ENCODE results near the gene FAM149A.

Gene FAM149A

DNA sequence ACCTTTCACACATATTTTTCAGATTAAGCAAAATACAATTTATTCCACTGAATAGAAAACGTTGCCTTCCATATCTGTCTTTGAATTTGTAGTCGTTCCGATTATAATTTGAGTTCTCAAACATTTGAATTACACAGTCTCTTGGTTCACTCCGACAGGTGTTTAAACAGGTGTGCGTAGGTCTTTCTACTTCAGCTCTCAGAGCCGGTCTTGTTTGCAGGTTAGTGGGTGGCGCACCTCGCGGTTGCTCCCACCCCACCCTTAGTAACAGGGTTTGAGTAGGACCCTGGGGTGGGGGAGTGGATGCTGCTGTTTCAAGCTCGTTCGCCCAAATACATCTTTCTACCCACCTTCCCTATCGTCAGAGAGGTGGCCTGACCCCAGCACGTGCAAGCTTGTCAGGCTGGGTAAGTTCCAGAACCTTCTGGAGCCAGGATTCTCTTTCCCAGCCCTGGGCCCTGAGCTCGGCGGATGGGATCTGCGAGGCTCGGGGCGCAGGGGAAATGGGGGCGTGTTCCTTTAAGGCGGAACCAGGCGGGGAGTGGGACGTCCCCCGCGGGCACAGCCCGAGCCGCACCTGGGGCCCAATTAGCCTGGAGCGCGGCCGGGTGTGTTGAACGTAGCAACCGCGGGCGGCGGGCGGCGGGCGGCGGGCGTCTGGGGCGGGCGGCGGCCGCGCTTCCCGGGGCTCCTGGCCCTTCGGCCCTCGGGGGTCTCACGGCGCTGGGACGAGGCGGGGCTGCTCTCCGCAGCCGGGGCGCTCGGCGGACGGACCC, at the start of gene FAM149A:
Gene FAM149A (plus strand): TSS at position 591 of the 776 bp plus-strand sequence.
- DNase-seq (ENCODE audit: low spot score): no peak

DNA sequence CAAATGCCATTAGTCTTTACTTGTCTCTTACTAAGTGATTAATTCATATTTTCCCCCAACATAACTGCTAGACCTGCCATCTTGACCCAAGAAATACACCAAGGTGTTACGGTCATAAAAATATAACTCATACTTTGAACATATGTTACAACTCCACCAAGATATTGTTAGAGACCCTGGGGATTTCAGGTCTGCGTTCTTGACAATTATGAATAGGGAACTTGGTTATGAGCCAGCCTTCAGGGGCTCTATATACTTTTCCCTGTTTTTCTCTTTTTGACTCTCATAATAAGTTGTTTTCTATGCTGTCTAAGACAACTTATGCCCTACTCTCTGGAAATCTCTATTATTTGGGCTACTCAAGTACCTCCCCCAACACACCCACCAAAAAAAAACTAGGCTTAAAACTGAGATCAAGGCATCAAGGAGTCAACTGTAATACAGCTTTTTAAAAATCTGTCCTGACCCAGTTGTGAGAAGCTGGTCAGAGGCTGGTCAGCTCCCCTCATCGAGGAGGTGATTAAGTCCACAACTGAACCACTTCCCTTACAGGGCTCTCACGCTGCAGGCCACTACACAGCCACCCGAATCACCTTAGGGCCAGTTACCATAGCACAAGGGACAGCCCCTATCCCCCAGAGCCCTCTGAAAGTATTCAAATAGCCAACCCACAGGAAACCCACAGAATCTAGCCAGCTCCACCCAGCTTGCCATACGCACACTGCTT, 46.1 kb upstream of the FAM149A start:
- DNase-seq (ENCODE audit: low spot score): no peak

DNA sequence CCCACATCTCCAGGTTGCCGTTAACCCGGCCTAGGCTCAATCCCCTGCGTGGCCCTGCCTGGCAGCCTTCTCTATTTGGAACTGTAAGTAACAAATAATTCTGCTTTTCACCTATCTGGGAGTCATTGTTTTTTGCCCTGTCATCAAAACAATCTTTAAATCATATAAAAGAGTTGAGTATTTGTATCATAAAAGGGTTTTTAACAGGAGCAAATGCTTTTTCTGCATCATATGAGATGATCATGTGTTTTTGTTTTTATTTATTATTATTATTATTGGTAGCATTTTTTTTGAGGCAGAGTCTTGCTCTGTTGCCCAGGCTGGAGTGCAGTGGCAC, 45.6 kb upstream of the FAM149A start:
- no peak for DNase-seq (ENCODE audit: low spot score)

DNA sequence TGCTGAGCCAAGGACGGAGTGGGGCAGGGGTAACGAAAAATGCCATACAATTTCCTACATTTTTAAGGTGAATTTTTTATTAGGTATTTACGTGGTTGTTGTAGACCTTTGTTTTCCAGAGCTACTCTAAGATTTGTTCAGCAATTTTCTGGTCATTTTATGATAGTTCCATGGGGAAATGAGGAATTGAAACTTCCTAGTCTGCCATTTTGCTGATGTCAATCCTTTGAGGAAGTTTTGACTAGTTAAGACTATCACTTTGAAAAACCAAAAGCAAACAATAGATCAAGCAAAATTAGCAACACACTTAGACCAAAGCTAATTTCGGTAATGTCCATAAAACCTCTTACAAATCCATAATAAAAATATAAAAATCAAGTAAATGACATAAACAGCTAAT, 42.6 kb upstream of the FAM149A start:
- DNase-seq (ENCODE audit: low spot score): no peak

DNA sequence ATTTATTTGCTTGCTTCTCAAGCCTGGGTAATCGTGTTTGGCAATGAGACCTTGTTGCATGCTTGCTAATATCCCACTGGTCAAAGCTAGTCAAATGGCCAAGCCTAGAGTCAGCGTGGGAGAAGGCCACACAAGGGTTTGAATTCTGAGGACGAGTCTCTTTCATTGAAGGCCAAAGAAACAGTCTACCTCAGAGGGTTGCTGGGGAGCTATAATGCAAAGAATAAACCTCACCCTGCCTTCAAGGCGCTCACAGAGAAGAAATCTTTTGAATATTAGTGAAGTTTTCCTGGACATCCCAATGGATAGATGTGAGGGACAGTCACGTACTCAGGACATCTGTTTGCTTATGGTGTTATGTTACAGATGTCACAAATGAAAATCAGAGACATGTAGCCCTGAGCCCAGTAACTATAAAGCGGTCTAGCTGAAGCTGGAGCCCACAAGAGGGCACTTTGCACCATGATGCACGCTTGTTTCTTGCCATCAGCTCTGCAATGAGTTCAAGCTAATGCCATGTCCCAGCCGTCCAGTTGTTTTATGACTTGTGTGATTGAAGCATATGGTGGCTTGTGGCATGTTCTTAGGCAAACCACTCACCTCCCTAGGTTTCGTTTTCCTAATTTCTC, 36.6 kb upstream of the FAM149A start:
- DNase-seq (ENCODE audit: low spot score): peak; percentile 78

DNA sequence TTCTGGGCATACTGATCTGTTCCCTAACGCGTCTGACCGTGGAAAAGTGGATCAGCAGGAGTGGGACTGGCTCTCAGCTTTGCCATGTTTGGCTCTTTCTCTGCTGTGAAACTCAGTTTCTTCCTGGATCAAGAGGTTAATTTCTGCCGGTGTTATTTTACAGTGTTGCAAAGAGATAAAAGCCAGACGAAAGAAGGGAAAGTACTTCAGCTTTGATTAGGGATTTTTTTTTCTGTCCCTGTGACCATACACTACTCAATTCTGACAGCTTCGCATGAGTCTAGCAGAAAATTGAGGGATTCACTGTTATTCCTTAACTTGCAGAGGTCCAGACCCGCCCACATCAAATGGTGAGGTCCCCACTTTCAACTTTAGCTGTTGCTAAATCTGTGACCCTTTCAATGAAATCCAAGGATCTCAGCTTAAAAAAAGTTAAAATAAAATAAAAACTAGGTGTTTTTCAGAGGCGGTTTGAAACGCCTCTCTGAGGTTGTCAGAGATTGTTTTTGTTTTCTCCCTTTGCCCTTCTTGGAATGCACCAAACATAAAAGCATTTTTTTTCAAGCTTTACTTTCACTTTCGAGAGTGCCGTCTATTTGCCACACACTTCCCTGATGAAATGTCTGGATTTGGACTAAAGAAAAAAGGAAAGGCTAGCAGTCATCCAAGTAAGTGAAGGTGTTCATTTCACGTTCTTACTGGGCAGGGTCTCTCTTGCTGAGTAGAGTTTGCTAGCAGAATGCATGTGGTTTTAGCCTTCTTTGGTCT, 35.7 kb upstream of the FAM149A start, which contains the start of gene TLR3:
Gene TLR3 (plus strand): TSS at position 576 of the 768 bp plus-strand sequence. CDS start 7,464 bp downstream, outside the sequence.
- no peak for DNase-seq (ENCODE audit: low spot score)

DNA sequence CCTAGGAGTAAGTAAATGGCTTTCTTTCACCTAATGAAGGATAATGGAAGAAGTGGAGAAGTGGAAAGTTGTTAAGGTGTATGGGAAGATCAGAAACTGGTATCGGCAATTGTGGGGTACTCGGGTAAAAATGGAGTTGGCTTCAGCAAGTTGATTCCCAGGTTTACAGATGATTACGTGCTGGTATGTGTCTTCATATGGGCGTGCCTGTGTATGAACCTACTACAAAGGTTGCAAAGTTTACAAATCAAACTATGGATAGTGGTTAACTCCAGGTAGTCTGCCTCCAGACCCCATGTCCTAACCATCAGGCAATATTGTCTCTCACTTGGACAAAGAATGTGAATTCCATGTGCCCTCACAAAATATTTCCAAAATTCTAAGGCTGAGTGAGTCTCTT, 34.8 kb upstream of the FAM149A start:
- DNase-seq (ENCODE audit: low spot score): no peak

DNA sequence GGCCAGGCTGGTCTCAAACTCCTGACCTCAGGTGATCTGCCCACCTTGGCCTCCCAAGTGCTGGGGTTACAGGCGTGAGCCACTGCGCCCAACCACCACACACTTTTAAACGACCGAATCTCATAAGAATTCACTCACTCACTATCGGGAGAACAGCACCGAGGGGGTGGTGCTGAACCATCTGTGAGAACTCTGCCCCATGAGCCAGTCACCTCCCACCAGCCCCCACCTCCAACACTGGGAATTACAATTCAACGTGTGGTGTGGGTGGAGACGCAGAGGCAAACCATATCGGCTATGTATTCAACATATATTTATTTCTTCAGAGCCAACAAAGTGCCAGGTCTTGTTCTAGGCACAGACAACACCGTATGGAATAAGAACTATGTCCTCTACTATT, 32.0 kb upstream of the FAM149A start:
- DNase-seq (ENCODE audit: low spot score): no peak

DNA sequence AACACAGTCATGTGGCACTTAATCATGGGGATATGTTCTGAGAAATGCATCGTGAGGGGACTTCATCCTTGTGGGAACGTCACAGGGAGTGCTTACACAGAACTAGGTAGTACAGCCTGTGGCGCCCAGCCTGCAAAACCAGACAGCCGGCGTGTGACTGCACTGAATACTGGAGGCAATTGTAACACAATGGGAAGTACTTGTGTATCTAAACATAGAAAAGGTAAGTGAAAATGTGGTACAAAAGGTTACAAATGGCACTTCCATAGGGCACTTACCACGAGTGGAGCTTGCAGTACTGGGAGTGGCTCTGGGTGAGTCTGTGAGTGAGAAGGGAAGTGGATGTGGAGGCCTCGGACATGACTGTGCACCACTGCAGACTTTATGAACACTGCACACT, 30.3 kb upstream of the FAM149A start:
- DNase-seq (ENCODE audit: low spot score): peak; percentile 60

DNA sequence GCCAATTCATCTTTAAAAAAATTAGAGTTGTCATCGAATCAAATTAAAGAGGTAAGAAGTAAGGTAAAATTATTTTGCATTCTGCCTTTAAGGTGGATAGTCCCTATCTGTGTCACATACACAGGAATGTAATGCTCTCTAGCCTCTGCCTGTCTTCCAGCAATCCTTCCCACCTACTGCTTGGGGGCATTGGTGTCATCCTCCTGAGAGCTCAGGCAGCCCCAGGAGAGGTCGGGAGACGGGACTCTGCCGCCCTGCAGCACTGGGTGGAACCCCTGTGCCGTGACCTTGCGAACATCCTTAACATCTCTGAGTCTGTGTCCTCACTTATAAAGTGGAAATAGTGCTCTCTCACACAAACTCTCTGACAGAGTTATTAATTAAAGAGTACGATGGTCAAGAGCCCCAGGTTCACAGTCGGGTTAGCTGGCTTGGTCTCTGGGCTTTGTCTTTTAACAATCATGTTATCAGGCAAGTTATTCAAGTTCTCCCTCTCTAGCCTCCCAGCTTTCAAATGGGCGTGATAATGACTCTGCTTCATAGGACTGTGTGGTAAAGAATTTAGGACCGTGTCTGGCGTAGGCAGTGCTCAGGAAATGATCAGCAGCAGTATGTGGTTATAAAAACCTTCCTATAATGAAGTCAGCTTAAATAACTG, 25.4 kb upstream of the FAM149A start:
- DNase-seq (ENCODE audit: low spot score): no peak

DNA sequence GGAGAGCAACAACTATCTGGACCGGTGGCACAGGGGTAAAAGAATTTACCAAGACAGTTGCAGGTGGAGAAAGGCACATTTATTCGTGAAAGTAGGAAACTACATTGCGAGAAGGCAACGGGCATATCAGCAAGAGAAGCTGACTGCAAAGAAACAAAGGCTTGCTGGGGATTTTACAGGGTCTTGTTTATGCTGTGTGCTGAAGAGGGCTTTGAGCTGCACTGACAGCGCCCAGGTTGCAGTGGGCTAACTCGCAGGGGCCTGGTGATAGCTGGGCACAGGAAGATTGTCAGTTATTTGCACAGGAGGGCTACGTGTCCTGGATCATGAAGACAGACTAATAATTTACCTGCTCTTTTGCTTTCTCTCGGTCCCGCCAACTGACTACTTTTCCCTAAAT, 24.8 kb upstream of the FAM149A start:
- DNase-seq (ENCODE audit: low spot score): no peak

DNA sequence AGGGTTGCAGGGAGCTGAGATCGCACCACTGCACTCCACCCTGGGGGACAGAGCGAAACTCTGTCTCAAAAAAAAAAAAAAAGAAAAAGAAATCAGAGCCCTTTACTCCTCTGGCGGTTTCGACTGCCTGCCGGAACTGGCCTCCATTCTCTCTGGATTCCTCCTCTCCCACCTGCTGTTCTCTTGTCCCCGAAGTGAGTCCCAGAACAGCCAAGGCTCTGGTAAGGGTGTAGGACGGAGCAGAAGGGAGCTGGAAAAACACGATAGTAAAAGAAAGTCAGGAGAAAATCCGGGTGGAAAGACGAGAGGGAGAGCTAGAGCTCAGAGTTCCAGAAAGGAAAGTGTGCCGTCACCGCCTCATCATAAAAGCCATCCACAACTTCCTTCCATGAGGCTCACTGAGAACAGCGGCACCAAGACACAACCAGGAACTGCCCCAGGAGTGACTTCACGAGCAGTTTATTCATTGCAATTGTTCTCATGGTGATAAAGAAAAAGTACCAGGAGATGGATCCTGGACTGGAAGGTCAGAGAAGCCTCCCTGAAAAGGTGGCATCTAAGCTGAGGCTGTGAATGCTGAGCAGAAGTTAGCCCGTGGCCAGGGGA, 23.2 kb upstream of the FAM149A start:
- no peak for DNase-seq (ENCODE audit: low spot score)

DNA sequence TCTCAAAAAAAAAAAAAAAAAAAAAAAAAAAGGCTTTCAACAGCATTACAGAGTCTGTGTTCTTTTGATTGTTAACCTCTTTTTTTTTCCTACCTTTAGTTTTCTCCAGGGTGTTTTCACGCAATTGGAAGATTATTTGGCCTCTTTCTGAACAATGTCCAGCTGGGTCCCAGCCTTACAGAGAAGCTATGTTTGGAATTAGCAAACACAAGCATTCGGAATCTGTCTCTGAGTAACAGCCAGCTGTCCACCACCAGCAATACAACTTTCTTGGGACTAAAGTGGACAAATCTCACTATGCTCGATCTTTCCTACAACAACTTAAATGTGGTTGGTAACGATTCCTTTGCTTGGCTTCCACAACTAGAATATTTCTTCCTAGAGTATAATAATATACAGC, 22.3 kb upstream of the FAM149A start:
- DNase-seq (ENCODE audit: low spot score): no peak

DNA sequence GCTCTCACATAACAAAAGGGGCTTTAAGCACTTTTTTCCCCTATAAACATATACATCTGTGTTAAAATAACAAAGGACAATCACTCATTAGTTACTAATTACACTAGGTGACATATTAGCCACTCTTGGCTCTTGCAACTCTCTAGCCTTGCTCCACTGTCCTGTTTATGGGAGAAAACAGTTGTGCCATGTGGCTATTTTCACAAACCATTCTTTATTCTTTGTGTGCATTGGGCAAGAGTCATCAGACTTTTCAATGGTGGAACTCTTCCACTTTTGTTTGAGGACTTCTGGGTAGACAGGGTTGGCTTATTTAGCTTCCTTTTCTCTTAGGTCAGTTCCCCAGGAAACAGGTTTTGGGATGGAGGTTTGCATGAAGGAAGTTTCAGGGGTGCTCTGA, 16.0 kb upstream of the FAM149A start:
- no peak for DNase-seq (ENCODE audit: low spot score)

DNA sequence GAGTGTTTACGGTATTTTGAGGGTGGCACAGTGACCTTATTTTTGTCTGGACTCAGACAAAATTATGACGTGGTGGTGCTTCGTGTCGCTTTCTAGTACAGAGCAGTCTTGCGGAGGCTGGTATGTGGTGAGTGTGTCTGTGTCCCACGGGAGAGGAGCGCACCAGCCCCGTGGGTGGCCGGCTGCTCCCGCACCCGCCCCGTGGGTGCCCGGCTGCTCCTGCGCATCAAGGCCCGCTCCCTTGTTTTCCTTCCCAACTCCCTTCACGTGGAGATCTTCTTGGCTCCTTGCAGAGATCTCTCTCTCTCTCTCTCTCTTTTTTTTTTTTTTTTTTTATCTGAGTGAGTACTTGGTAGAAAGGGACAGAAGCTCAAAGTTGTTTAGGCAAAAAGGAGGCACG, 12.2 kb upstream of the FAM149A start:
- DNase-seq (ENCODE audit: low spot score): no peak

DNA sequence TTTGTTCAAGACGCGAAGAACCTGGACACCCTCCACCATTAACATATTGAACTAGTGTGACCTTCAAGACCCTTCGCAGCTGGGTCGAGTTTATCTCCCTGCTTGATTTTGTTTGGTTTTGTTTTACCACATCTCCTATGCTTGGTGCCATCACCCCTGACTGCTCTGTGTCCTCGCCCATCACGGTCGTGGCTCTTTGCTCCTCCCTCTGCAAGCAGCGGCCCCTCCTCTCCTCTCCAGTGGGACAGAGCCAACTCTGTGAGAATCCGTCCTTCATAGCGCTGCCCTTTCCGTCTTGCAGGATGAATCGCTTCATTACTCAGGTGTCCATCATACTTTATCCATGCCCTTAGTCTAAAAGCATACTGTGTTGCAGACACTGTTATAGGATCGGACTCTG, 9.1 kb upstream of the FAM149A start:
- DNase-seq (ENCODE audit: low spot score): no peak

DNA sequence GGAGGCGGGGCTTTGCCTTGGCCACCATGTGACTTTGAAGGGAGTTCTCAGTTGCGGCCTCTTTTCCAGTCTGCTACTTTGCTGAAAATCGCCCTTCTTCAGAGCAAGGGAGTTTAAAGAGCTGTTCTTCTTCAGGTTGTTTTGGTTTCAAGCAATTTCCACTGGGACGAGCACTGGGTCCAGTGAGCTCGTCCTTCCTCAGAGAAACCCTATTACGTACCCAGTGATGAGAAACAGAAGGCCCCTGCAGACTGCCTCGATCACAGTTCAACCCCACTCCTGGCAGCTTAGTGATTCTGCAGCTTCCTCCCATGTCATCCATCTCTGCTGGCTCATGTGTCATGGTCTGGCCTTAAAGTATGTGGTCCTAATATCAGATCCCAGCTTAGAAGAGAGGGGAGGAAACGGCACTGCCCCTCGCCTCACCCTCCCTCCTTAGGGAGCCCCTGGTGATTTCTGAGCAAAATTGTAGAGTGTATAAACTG, 7.8 kb upstream of the FAM149A start:
- DNase-seq (ENCODE audit: low spot score): no peak

DNA sequence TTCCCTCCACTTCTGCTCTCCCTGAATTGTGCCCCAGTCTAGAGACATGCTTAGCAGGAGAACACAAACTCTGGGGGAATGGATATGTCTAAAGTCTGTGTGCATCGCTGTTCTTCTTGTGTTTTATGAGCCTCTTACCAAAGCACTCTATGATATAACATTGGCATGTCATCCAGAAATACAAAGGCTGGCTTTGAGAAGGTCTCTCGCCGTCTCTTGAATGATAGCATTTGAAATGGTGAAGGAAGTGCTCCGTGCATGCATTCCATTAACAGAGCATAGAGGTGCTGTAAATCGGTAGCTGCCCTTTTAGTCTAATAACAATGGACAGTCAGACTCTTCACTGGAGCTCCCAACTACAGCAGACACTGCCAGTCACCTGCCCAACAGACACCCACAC, 7.1 kb upstream of the FAM149A start:
- DNase-seq (ENCODE audit: low spot score): no peak

DNA sequence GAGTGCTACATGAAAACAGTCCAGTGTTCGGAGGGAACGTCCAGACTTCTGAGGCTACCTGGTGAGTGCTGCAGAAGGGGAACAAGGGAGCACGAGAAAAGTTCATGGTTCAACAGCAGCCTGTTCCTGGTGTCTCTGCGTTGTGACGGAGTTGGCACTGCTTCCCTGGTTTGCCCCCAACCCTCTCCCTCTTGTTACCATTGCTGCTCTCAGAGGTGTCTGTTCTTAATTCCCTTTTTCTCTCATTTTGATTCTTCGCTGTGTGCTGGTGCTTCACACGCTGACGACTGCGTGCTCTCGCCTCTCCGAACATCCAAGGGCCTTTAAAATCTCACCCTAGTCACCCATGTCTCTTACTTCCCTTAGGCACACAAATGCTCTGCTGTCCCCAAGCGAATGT, 1.6 kb upstream of the FAM149A start:
- DNase-seq (ENCODE audit: low spot score): no peak

DNA sequence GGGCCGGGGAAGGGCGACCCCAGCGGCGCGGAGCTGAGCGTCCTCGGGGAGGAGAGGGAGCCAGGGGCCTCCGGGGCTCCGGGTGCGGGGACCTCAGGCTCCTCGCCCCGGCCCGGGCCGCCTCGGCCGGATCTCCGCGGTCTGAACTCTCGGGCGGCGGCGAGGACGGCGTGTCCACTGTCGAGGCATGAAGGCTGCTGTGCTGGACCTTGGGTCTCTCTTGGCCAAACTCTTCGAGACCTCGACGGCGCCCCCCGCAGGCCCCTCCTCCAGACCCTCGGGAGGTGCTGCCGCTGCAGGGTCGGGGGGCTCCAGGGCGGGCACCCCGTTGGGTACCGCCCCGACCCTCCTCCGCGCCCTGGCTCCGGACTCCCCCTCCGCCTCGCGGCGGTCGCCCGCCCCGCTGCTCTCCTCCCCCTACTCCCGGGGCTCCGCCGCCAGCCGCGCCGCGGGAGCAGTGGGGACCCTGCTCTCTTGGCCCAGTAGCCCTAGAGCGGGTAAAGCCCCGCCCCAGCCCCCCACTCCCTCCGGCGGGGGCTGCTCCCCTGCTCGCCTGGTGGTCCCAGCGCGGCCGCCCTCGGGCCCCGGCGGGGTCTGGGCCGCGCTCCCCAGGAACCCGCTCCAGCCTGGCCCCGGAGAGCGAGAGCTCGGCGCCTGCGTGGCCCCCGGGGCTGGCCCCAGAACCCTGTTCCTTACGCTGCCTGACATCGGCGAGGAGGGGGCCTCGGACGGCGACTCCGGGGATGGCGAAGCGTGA, 564 bp downstream of the FAM149A start:
- DNase-seq (ENCODE audit: low spot score): no peak
